GM11168 (cell line): ENCODE results near the gene PBRM1.

Experiments
- in situ Hi-C: fragments of 300-500 bp; cut with MboI; formaldehyde crosslinking; loops from one replicate; pipeline ENCODE4 v1.12.0; 2022; ENCODE audit warnings: low sequenced_read_pairs; ENCODE audit not compliant: unreplicated experiment

PBRM1 gene

DNA sequence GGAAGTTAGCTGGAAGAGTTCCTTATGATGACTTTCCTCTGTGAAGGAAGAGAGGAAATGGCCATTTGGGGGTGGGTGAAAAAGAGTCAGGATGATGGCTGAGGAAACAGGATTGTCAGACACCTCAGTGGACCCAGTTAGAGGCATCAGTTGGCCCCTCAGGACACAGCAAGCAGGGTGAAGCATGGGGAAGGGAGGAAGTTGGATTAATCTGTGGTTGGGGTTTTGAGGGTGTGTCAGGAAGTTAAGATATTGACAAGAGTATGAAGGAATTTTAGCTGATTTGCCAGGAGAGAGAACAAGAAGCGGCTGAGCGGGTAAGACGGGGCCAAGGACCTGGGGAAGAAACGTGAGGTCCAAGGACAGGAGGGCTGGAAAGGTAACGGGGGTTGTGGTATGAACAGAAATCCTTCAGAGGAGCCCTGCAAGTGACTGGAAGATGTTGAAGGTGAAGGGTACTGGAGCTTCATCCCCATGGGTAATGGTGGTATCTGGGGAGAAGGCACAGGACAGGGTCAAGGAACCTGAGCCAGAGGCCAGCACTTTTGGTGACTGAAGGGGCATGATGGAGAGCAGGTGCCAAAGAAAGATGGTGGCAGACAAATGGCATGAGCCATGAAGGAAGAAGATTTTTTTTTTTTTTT lies 146.6 kb downstream of the PBRM1 start:
- in situ Hi-C loops: no loop called here

DNA sequence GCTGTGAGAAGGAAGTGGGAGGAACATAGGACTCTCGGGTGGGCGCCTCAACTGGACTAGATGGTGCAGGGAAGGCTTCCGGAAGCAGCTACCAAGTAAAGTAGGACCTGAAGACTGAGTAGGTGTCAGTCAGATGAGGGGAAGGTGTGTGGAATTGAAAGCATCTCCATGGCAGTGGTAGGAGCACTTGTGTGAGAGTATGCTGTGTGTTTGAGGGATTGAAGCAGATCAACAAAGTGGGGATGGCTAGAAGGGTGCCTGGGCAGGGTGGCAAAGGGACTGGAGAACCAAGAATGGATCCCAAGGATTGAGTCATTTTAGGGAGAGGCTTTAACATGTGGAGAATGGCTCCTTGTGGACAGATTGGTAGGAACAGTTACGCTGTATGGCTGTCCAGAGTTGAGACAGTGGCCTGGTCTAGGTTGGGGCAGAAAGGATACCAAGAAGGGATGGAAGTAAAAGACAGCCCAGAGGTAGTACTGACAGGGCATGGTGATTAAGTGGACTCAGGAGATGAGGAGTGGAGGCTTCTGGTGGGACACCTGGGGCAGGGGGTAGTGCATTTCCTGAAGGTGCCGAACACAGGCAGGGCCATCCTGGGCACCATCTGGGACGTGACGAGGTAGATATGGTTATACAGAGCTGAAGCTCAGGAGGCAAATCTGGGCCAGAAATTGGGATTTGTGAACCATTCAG lies 147.8 kb downstream of the PBRM1 start:
- in situ Hi-C loops: no loop called here

DNA sequence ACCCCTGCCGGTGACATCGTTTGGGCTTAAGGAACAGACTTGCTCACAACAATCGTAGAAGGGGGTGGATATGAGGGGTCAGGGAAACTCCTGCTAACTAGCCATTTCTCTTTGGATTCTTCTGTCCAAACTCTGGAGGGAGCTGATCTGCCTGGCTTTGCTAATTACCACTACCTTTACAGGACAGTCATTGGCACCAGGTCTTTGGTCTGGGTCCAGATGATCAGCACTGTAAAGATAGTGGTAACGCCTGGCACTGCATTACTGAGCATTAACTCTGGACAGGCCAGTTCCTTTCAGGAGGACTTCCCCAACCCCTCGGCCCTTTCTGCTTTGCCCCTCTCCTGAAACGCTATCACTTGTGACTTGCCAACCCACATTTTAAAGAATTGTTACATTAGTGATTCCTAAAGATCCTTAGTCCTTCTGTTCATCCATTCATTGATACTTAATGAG lies 148.5 kb downstream of the PBRM1 start:
- in situ Hi-C loops: no loop called here

DNA sequence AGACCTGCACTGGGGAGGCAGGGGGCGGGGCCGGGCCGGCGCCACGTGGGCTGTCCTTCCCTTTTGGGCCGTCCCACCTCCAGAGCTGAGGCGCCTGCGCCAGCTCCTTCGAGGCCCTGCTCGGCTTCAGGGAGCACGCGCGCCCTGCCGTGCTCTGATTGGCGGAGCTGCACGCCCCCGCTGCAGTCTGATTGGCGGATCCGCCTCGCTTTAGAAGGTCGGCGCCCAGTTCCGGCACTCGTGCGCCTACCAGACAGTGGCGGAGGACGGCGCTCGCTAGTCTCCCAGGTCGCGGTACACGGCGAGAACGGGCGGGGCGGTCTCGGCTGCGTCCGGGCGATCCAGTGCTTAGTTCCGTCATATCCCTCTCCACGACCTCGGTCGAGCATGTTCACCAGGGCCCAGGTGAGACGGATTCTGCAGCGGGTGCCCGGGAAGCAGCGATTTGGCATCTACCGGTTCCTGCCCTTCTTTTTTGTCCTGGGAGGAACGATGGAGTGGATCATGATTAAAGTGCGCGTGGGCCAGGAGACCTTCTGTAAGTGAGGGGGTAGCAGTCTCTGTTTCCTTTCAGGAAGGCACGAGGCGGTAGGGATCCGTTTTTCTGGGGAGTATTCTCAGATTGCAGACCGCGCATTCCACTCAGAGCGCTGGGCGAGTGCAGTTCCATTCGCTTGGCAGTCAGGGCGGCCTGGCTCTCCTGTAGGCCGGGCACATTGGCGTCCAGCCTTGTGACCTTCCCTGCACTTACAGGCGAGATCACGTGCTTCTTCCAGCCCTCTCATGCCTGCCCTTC lies 149.1 kb downstream of the PBRM1 start, which contains the start of gene UQCC5:
Gene UQCC5, plus strand, starts transcription at position 237 of the 796 bp plus-strand sequence. Its CDS starts 151 bp downstream, at position 388.
- in situ Hi-C loops: no loop called here

DNA sequence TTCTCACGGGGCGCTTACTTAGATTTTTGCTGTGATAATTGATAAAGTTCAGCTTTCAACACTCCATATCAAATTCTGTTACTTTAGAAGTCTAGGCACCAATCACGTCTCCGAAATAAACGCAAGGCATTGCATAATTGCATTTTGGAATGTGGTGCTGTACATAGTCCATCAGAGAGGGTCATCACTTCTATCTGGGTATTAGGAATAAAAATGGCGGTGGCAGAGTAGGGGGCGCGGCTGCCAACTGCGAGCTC lies 149.7 kb downstream of the PBRM1 start:
- in situ Hi-C loops: no loop called here

DNA sequence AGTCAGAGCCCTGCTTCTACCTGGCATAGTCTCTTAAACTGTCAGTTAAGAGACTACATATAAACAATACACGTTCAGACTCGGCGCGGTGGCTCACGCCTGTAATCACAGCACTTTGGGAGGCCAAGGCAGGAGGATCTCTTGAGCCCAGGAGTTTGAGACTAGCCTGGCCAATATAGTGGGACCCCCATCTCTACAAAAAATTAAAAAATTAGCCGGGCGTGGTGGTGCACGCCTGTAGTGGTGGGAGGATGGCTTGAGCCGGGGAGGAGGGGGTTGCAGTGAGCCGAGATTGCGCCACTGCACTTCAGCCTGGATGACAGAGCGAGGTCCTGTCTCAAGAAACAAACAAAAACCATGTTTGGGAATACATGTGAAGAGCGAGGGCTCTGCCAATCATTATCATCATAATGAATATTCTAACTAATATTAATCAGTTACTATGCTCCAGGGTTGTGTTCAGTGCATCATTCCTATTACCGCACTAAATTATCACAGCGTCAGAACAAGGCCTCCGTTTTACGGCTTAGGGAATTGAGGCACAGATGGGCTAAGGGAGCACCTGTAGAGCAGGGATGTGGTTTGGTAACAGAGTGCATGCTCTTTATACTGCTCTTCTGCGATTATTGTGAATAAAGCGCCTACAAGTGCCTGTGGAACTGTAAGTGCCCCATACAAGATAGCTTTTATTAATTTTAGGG lies 150.2 kb downstream of the PBRM1 start:
- in situ Hi-C loops: no loop called here

DNA sequence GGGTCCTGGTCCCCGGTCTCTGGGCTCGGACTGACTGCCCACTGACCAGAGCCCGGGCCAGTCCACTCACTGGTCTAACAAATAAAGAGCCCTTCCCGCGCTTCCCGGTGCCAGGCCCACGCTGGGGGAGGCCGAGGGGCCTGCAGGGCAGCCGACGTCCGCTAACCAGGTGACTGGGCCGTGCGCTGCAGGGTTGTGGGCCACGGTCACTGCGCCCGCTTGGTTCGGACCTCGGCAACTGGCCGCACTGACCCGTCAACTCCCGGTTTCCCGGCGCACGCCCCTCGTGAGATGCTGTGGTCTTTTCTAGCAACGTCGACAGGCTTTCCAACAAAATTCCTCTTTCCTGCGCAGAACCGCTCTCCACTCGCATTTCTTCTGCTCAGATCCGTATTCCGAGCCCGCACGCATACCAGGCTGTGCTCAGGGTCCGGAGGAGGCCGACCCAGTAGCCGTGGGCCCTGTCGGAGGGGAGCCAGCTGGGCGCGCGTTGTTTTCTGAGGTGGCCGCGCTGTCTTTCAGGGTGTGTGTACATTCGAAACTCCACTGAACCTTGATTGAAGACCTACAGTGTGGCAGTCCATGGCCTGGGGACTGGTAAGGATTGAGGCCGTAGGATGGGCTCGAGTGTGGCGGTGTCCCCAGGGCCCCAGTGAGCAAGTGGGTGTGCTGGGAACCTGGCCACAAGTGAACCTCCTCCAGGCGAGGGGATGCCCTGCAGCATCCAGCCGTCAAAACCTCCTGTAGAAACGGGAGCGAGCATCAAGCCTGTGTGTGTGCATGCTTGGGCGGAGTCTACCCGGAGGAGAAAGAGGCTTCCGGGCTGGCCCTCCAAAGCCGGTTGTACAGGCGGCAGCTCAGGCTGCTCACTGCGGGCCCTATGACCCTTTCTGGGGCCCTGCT lies 151.2 kb downstream of the PBRM1 start:
- in situ Hi-C loops: no loop called here

DNA sequence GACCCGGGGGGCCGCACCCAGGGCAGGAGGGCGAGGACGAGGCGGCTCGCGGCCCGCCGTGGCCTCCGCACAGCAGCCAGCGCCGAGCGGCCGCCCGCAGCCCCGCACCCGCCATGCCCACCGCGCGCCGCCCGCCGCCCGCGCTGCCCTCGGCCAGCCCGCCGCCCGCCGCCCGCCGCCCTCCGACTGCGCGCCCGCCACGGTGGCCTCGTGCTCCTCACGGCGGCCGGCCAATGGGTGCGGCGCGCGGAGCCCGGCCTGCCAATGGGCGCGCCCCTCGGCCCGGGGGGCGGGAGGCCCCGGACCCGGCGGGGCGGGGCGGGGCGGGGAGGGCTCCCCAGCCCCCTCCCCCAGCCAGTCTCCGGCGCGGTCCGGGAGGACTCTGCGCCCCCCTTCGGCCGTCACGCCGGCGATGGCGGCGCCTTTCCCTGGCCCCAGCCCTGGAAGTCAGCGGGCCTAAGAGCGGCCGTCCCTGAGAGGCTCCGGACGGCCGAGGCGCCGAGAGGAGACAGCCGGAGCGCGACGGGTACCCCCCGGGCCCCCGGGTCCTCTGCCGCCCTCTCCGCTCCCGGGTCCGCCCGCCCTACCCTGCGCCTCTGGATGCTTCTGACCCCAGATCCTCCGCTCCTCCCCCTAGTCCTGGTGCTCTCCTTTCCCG lies 152.0 kb downstream of the PBRM1 start, which contains the start of gene NT5DC2:
Gene NT5DC2, minus strand, starts transcription at position 235 of the 658 bp plus-strand sequence. Its CDS starts 120 bp downstream, at position 115.
- in situ Hi-C loops: no loop called here

DNA sequence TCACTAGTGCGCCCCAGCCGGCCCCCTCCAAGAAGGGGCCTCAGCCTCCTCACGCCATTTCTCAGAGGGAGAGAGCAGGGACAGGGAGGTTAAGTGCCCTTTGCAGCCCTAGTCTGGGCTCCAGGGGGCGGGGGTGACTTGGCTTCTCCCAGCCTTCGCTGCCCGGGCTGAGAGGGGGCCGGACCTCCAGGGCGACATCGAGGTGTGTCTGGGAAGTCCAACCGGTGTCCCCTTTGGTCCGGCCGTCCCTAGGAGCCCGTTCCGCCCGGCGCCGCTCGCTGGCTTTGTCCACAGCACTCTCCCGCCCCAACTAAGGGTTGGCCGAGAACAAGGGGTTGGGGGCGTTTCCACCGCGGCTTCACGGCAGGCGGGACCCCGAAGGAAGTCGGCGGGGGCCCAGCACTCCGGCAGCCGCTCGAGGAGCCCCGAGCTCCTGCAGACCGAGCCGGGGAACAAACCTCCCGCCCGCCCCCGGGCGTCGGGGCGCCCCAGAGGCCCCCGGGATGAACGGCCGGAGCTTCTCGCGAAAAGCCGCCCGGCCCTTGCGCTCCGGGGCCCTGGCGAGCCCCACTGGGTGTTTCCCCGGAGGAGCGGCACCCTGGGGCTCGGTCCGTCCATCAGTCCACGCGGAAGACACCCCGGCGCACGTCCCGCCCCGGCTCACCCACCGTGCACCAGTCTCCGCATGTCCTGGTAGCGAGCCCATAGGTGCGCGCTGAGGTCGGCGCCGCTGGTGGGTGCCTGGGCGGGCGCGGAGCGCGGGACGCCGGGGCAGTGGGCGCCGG lies 152.7 kb downstream of the PBRM1 start:
- in situ Hi-C loops: no loop called here

DNA sequence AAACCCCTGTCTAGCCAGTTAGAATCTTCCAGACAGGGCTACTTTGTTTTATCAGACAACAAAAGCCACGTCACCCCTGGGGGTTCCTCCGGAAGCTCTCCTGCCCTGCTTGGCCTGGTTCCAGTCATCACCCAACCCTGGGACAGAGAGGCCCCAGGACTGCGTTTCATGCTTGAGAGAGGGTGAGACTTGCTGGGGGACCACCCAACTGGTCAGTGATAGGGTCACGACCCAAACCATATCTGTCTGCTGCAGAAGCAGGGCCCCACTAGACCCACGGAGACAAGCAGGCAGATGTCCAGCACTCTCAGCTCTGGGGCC lies 153.2 kb downstream of the PBRM1 start:
- in situ Hi-C loops: no loop called here

DNA sequence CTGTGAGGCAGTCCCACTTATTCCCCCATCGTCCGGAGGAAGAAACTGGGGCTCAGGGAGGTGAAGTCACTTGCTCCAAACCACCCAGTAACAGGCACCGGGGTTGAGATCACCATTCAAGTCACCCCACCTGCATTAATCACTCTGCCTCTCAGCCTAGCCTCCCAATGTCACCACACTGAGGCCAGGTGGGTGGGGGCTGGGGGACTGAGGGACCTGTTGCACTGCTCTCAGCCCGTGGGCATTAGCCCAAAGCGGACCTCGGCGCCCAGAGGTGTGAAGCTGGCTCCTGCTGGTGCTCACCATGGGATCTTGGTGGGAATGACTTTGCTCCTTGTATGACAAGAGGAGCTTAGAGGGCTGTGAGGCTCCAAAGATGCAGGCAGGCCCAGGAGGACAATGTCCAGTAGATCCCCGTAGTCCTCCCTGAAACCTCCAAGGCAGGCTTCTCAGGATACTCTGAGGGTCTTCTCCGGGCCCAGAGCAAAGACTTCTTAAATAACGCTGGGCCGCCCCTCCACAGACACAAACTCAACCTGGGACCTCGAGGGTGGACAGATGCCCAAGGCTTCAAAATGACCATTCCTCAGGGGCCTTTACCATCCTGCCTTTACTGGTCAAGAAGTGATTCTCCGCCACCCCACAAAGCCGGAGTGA lies 153.7 kb downstream of the PBRM1 start:
- in situ Hi-C loops: no loop called here

DNA sequence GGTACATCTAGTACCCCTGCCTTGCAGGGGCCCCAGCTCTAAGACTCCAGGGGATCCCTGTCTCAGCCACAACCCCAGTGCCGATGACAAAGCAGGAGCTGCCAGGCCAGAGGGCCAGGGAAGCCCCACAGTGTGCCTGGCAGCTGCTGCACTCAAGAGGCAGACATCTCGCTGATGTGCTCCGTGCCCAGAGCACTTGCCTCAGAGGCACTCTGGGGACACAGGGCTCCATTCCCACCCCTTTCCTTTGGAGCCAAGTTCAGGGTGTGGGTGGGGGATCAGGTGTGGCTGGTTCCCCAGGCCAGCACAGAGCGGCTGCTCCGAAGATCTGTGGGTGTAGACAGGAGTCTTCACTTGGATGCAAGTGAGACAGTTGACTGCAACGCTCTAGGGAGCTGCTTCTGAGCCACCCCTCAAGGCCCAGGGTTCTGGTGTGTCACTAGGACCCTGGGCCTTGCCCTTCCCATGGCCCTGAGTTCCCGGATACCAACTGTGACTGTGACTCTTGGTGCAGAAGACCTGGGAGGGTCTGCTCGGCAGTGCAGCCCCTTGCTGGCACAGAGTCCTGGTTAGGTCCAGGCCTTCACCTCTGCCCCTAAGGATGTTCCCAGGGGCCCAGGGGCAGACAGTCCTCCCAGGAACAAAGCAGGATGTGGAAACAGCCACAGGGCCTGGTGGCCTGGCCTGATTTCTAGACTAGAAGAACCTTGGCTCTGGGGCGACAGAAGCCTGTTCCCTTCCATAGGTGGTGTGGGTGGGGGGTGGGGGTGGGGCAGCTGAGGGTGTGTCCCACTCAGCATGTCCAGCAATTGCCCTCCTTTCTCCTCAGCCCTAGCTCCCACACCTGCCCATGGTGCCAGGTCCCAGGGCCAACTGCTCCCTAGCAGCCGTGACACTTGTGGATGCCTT lies 154.5 kb downstream of the PBRM1 start:
- in situ Hi-C loops: no loop called here

DNA sequence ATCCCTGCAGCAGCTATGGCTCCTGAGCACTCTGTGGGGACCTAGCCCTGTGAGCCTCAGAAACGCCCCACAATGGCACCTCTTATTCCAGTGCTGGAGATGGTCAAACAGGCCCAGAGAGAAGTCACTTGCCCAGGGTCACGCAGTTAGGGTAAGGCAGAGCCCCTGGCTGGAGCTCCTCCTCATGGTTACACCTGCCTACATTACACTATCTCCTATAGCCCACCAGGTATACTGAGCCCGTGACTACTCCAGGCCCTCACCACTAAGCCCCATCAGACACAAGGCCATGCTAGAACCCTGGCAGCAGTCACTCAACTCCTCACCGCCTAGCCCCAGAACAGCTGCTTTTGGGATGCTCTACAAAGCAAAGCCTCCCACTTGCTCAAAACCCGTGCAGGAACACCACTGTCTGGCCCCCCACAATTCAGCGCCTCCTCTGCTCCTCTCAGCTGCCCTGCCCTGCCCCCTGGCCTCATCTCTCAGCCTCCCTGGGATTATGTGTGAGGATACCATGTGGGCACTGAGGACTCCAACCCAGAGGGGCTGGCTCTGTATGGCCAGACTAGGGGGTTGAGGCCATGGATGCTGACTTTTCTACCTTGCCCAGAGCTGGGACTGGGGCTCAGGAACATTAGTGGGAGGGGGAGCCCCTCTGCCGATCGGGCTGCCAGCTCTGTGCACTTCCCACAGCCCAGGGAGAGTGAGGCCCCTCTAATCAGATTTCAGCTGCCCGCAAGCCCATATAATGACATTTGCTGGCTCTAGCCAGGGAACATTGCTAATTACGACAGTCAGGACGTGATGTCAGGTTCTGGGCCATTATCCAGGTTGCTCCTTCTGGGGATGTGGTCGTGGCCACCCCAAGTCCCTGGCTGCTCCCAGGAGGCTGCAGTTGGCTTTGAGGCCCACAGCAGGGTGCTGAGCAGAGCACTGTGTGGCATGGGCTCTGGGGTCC lies 156.1 kb downstream of the PBRM1 start:
- in situ Hi-C loops: no loop called here

DNA sequence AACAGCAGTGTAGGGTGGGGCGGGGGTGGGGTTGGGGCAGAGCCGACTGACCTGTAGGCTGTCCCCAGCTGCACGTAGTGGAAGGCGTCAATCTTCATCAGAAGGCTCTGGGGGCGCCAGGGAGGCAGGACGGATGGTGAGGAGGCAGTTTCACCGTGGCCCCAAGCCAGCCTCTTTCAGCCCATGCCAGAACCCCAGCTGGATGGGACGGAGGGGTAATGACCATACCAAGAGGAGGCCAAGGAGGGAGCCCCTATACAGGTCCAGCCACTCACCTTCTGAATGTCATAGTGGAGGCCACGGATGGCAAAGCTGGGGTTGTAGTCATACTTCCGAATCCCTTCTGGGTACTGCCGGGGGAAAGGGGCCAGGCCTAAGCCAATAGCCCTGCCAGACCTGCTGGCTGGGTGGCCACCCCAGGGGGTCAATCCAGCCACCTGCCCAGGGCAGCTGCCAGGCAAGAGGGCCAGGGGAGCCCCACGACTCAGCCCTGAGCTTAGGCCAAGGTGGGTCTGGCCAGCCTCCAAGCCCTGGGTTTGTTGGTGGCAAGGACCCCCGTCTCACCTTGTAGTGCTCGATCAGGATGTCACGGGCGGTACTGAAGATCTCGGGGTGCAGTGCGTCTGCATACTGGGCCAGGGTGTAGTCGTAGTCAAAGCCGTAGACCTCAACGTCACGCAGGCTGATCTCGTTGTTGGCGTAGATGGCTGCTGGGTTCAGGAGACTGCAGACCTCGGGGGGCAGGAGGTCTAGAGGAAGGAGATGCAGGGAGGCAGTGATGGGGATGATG lies 156.9 kb downstream of the PBRM1 start:
- in situ Hi-C loops: no loop called here
